ENCODE results near the gene FRMPD4. TPM values are rescaled to one million over a fixed set of nuclear protein-coding genes. Genes with fewer than 3 reads are reported as not detected.
A peak's percentile ranks its signal among the peaks of the same experiment; 100 is the strongest.

FRMPD4 gene
- total RNA-seq, 1 donor from 2014 or later = 0.79 TPM

GRCh38 chrX:12240491-12240890 is 102.2 kb downstream of the FRMPD4 start:
- no peaks in the 10 kb centered on the region for H3K27me3 ChIP-seq (ENCODE audit: control insufficient read depth, insufficient read depth, low read length)
- no peaks in the 10 kb centered on the region for H3K36me3 ChIP-seq (ENCODE audit: control insufficient read depth, insufficient read depth, low read length)

GRCh38 chrX:12241026-12241425 is 102.8 kb downstream of the FRMPD4 start:
- no peak for TF ChIP-seq CTCF (IDR thresholded peaks at IDR 0.05; ENCODE audit: insufficient read depth, low read length, severe bottlenecking)
- H3K27me3 ChIP-seq (ENCODE audit: control insufficient read depth, insufficient read depth, low read length) = no peaks in the 10 kb centered on the region
- no peak for DNase-seq (ENCODE audit: low read depth)
- FAIRE-seq = no peak
- H3K4me3 ChIP-seq (ENCODE audit: low read depth, low read length) = no peak overlapping the region
- no peaks in the 10 kb centered on the region for H3K36me3 ChIP-seq (ENCODE audit: control insufficient read depth, insufficient read depth, low read length)

More at GRCh38 chrX:12240491-12240890, 102.2 kb downstream of the FRMPD4 start:
- FAIRE-seq = peak; percentile 13
- DNase-seq (ENCODE audit: low read depth) = no peak
- TF ChIP-seq CTCF (IDR thresholded peaks at IDR 0.05; ENCODE audit: insufficient read depth, low read length, severe bottlenecking) = no peak
- no peak overlapping the region for H3K4me3 ChIP-seq (ENCODE audit: low read depth, low read length)

GRCh38 chrX:12245650-12246645 is 107.7 kb downstream of the FRMPD4 start:
- no peak overlapping the region for H3K4me3 ChIP-seq (ENCODE audit: low read depth, low read length)
- DNase-seq (ENCODE audit: low read depth) (no peak), FAIRE-seq (no peak)
- TF ChIP-seq CTCF (IDR thresholded peaks at IDR 0.05; ENCODE audit: insufficient read depth, low read length, severe bottlenecking) = no peak
- no peaks in the 10 kb centered on the region for H3K27me3 ChIP-seq (ENCODE audit: control insufficient read depth, insufficient read depth, low read length)
- no peaks in the 10 kb centered on the region for H3K36me3 ChIP-seq (ENCODE audit: control insufficient read depth, insufficient read depth, low read length)

GRCh38 chrX:12249997-12250396 is 111.7 kb downstream of the FRMPD4 start:
- DNase-seq (ENCODE audit: low read depth) (peak; percentile 36), FAIRE-seq (no peak)
- Histone ChIP-seq H3K4me3 (ENCODE audit: low read depth, low read length) (no peak overlapping the region), H3K27me3 (ENCODE audit: control insufficient read depth, insufficient read depth, low read length) (no peaks in the 10 kb centered on the region), H3K36me3 (ENCODE audit: control insufficient read depth, insufficient read depth, low read length) (no peaks in the 10 kb centered on the region)
- TF ChIP-seq CTCF (IDR thresholded peaks at IDR 0.05; ENCODE audit: insufficient read depth, low read length, severe bottlenecking) = no peak

- peak; percentile 66 for DNase-seq (ENCODE audit: low read depth)
- no peak for FAIRE-seq
- no peaks in the 10 kb centered on the region for H3K36me3 ChIP-seq (ENCODE audit: control insufficient read depth, insufficient read depth, low read length)
These were observed 124.9 kb downstream of the FRMPD4 start for GRCh38 chrX:12263211-12263610.

More at GRCh38 chrX:12263211-12263610, 124.9 kb downstream of the FRMPD4 start:
- no peak overlapping the region for H3K4me3 ChIP-seq (ENCODE audit: low read depth, low read length)
- H3K27me3 ChIP-seq (ENCODE audit: control insufficient read depth, insufficient read depth, low read length) = no peaks in the 10 kb centered on the region
- no peak for TF ChIP-seq CTCF (IDR thresholded peaks at IDR 0.05; ENCODE audit: insufficient read depth, low read length, severe bottlenecking)

Measured in bronchial epithelial cell (primary cell).